GM18508 (cell line): ENCODE results near the gene METTL17.
"Not testable (repeated sequence)": the region's sequence is repeated elsewhere in the genome, so short reads cannot be mapped to it uniquely, and the experiment has no call there.

Source experiments
- ATAC-seq: cut with Tn5 transposase; IDR thresholded peaks from one replicate; pipeline ENCODE4 v1.9.1; 2021; ENCODE audit warnings: moderate number of reproducible peaks; ENCODE audit not compliant: insufficient read depth, unreplicated experiment

Gene METTL17

GRCh38 chr14:20989787-20990600 lies at the start of gene METTL17:
Gene METTL17, plus strand, starts transcription at chr14:20989980. Its CDS starts 23 bp downstream, at chr14:20990003.
- ATAC-seq, result peak; percentile 88

GRCh38 chr14:20945146-20945545 lies 44.6 kb upstream of the METTL17 start:
- not testable (repeated sequence) for ATAC-seq

- not testable (repeated sequence) for ATAC-seq
These were observed 43.1 kb upstream of the METTL17 start for GRCh38 chr14:20946707-20947106.

GRCh38 chr14:20954736-20955537 lies 34.8 kb upstream of the METTL17 start, which contains the start of gene RNASE2:
Gene RNASE2, plus strand, starts transcription at chr14:20955487. Its CDS starts 285 bp downstream, at chr14:20955772.
- ATAC-seq, result not testable (repeated sequence)

- ATAC-seq, result not testable (repeated sequence)
These were observed 34.3 kb upstream of the METTL17 start for GRCh38 chr14:20955538-20955873.

- no peak for ATAC-seq
These were observed 33.3 kb upstream of the METTL17 start for GRCh38 chr14:20956376-20956976.

- not testable (repeated sequence) for ATAC-seq
These were observed 30.8 kb upstream of the METTL17 start for GRCh38 chr14:20958946-20959345.

GRCh38 chr14:20969336-20969735 lies 20.4 kb upstream of the METTL17 start:
- ATAC-seq, result no peak

GRCh38 chr14:20970647-20970982 lies 19.2 kb upstream of the METTL17 start:
- ATAC-seq, result no peak

GRCh38 chr14:20970983-20971704 lies 18.6 kb upstream of the METTL17 start:
- ATAC-seq, result peak; percentile 52

GRCh38 chr14:20971705-20972021 lies 18.1 kb upstream of the METTL17 start:
- peak; percentile 19 for ATAC-seq

- no peak for ATAC-seq
These were observed 16.3 kb upstream of the METTL17 start for GRCh38 chr14:20973501-20973900.

- ATAC-seq, result no peak
These were observed 13.5 kb upstream of the METTL17 start for GRCh38 chr14:20976291-20976690.

GRCh38 chr14:20978687-20979086 lies 11.1 kb upstream of the METTL17 start:
- no peak for ATAC-seq

GRCh38 chr14:20980906-20981305 lies 8.9 kb upstream of the METTL17 start:
- ATAC-seq, result no peak

- ATAC-seq, result no peak
These were observed 7.0 kb upstream of the METTL17 start for GRCh38 chr14:20982646-20983369.

GRCh38 chr14:20985650-20986049 lies 4.1 kb upstream of the METTL17 start:
- not testable (repeated sequence) for ATAC-seq

- no peak for ATAC-seq
These were observed 3.0 kb upstream of the METTL17 start for GRCh38 chr14:20986811-20987210.

GRCh38 chr14:20988717-20989470 lies 886 bp upstream of the METTL17 start:
- no peak for ATAC-seq
